ENCODE measurements around the gene CLINT1. TPM values are rescaled to one million over a fixed set of nuclear protein-coding genes. Genes with fewer than 3 reads are reported as not detected.

CLINT1 gene
- total and polyA plus RNA-seq, 12 donors = 17.1 to 101 (median 64.7) TPM

DNA sequence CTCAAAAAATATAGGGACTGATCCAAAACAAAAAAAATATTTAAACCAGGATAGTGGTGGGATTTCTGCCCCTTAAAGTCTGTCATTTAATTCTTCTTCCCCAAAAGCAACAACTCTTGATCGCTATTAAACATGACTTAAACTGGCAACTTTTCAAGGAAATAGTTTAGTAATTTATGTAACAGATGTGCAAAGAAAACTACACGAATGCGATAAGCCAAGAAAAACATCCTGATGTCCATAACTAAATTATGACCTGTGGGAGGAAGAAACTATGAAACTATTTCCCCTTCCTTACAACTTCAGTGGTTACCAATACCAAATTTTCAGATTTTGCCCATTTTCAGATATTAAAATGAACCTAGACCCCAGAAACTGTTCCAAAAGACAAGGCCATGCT lies 31.5 kb downstream of the CLINT1 start:
- no peaks in the 10 kb centered on the region for H3K36me3 ChIP-seq (replicated peaks in 1 of 2)
- no peak for DNase-seq
- H3K9me3 ChIP-seq (replicated peaks in 1 of 3) = no peaks in the 10 kb centered on the region
- peak overlapping the region in 1 of 5 donors; percentile 2 for H3K27ac ChIP-seq
- 8 to 15% (median 13%) methylated on average over 3 of the region's 3 CpGs for WGBS, 4 donors
- TF ChIP-seq, protein P1, sequence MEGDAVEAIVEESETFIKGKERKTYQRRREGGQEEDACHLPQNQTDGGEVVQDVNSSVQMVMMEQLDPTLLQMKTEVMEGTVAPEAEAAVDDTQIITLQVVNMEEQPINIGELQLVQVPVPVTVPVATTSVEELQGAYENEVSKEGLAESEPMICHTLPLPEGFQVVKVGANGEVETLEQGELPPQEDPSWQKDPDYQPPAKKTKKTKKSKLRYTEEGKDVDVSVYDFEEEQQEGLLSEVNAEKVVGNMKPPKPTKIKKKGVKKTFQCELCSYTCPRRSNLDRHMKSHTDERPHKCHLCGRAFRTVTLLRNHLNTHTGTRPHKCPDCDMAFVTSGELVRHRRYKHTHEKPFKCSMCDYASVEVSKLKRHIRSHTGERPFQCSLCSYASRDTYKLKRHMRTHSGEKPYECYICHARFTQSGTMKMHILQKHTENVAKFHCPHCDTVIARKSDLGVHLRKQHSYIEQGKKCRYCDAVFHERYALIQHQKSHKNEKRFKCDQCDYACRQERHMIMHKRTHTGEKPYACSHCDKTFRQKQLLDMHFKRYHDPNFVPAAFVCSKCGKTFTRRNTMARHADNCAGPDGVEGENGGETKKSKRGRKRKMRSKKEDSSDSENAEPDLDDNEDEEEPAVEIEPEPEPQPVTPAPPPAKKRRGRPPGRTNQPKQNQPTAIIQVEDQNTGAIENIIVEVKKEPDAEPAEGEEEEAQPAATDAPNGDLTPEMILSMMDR (IDR thresholded peaks at IDR 0.05) = no peak
- no peak for TF ChIP-seq POLR2A (IDR thresholded peaks at IDR 0.05)
- no peak overlapping the region for H3K4me3 ChIP-seq
- intact Hi-C loops (cut with DNase I) = no loop called here
- H3K4me1 ChIP-seq (replicated peaks in 1 of 2) = peaks cover 25 to 44% of the 10 kb centered on the region in 2 donors
- no peaks in the 10 kb centered on the region for H3K27me3 ChIP-seq

- Histone ChIP-seq H3K36me3 (replicated peaks in 1 of 2) (no peaks in the 10 kb centered on the region), H3K27me3 (no peaks in the 10 kb centered on the region), H3K4me1 (replicated peaks in 1 of 2) (peaks cover 32 to 64% of the 10 kb centered on the region in 2 donors), H3K9me3 (replicated peaks in 1 of 3) (no peaks in the 10 kb centered on the region), H3K27ac (no peak overlapping the region), H3K4me3 (no peak overlapping the region)
- intact Hi-C loops (cut with DNase I) = no loop called here
- DNase-seq = no peak
- no peak for TF ChIP-seq POLR2A (IDR thresholded peaks at IDR 0.05)
- TF ChIP-seq, protein P1 (IDR thresholded peaks at IDR 0.05) = no peak
- WGBS, 4 donors = 95 to 98% (median 97%) methylated on average over 8 of the region's 8 CpGs
These were observed 35.3 kb downstream of the CLINT1 start for GRCh38 chr5:157823655-157824054.

GRCh38 chr5:157821822-157822622 lies 36.9 kb downstream of the CLINT1 start:
- no peak for TF ChIP-seq POLR2A (IDR thresholded peaks at IDR 0.05)
- TF ChIP-seq, protein P1 (IDR thresholded peaks at IDR 0.05) = no peak
- no peak overlapping the region for H3K4me3 ChIP-seq
- H3K27ac ChIP-seq = no peak overlapping the region
- no peaks in the 10 kb centered on the region for H3K9me3 ChIP-seq (replicated peaks in 1 of 3)
- H3K36me3 ChIP-seq (replicated peaks in 1 of 2) = no peaks in the 10 kb centered on the region
- H3K27me3 ChIP-seq = no peaks in the 10 kb centered on the region
- no peak for DNase-seq
- peaks cover 22 to 62% of the 10 kb centered on the region in 2 donors for H3K4me1 ChIP-seq (replicated peaks in 1 of 2)
- whole genome bisulfite sequencing, 4 donors = 90 to 94% (median 94%) methylated on average over 7 of the region's 7 CpGs
- intact Hi-C loops (cut with DNase I) = no loop called here

DNA sequence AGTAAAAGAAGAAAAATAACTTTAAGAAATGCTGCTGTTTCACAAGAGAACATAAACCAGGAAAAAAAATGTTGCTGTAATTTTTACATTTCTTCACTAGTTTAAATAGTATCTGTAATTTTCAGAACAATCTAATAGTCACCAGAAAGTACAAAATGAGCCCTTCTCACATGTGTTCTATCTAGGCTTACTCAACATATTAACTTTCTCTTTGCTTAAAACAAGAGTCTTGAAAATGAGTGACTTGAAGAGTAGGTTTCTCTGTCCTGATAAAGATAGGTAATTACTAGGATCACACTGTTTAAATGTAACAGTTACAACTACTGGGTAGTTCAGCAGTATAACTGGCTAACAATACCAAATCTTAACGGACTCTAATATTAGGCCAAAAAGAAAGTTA lies 37.5 kb downstream of the CLINT1 start:
- WGBS, 4 donors = 97 to 100% (median 98%) methylated on average over 1 of the region's 1 CpG
- Histone ChIP-seq H3K4me1 (replicated peaks in 1 of 2) (peaks cover 15 to 58% of the 10 kb centered on the region in 2 donors), H3K36me3 (replicated peaks in 1 of 2) (no peaks in the 10 kb centered on the region), H3K9me3 (replicated peaks in 1 of 3) (no peaks in the 10 kb centered on the region), H3K27me3 (no peaks in the 10 kb centered on the region), H3K4me3 (no peak overlapping the region), H3K27ac (no peak overlapping the region)
- no peak for TF ChIP-seq POLR2A (IDR thresholded peaks at IDR 0.05)
- TF ChIP-seq, protein P1 (IDR thresholded peaks at IDR 0.05) = no peak
- DNase-seq = no peak
- intact Hi-C loops (cut with DNase I) = no loop called here

Data from adrenal gland (tissue), 12 donors.